Endodermal cell (in vitro differentiated cells): ENCODE results near the gene ARHGAP6. TPM values are rescaled to one million over a fixed set of nuclear protein-coding genes. Genes with fewer than 3 reads are reported as not detected.

Experiments
- DNase-seq: peaks from one replicate; pipeline ENCODE4 v3.0.0-alpha.2; 2017
- H3K27ac ChIP-seq: 2 replicates; pipeline ENCODE4 v1.5.1; 2013; ENCODE audit warnings: mild to moderate bottlenecking, low read depth, low read length, moderate library complexity
- H3K27me3 ChIP-seq: 2 replicates; pipeline ENCODE4 v1.6.1; 2013; ENCODE audit warnings: mild to moderate bottlenecking, low read length, moderate library complexity; ENCODE audit not compliant: insufficient read depth, control insufficient read depth, poor library complexity, severe bottlenecking
- H3K36me3 ChIP-seq: 2 replicates; pipeline ENCODE4 v1.7.0; 2013; ENCODE audit warnings: mild to moderate bottlenecking, low read length, moderate library complexity; ENCODE audit not compliant: control insufficient read depth, insufficient read depth
- H3K4me1 ChIP-seq: one replicate; pipeline ENCODE4 v1.7.0; 2013; ENCODE audit warnings: low read length; ENCODE audit not compliant: control insufficient read depth, insufficient read depth
- H3K4me3 ChIP-seq: 2 replicates; pipeline ENCODE4 v1.5.1; 2013; ENCODE audit warnings: mild to moderate bottlenecking, low read length, moderate library complexity
- H3K9ac ChIP-seq: 2 replicates; pipeline ENCODE4 v1.6.1; 2013; ENCODE audit warnings: mild to moderate bottlenecking, low read length, moderate library complexity; ENCODE audit not compliant: poor library complexity, severe bottlenecking; ENCODE audit errors: extremely low read depth
- H3K9me3 ChIP-seq: 2 replicates; pipeline ENCODE4 v1.6.1; 2013; ENCODE audit warnings: mild to moderate bottlenecking, low read length, moderate library complexity; ENCODE audit not compliant: control insufficient read depth
- H3K27ac Mint-ChIP-seq: 2 replicates; pipeline ENCODE4 v1.8.0; 2020; ENCODE audit warnings: mixed read lengths
- H3K27me3 Mint-ChIP-seq: 2 replicates; pipeline ENCODE4 v1.8.0; 2021; ENCODE audit warnings: mild to moderate bottlenecking, mixed read lengths; ENCODE audit not compliant: insufficient read depth
- H3K36me3 Mint-ChIP-seq: 2 replicates; pipeline ENCODE4 v1.8.0; 2020; ENCODE audit warnings: low read depth, mixed read lengths
- H3K4me1 Mint-ChIP-seq: 2 replicates; pipeline ENCODE4 v1.8.0; 2020; ENCODE audit warnings: mixed read lengths
- H3K4me3 Mint-ChIP-seq: 2 replicates; pipeline ENCODE4 v1.8.0; 2020; ENCODE audit warnings: mild to moderate bottlenecking, moderate library complexity, mixed read lengths
- H3K9me3 Mint-ChIP-seq: 2 replicates; pipeline ENCODE4 v1.8.0; 2020; ENCODE audit warnings: mild to moderate bottlenecking, mixed read lengths
- WGBS, 2 experiments: methylation state at CpG; one replicate each; pipeline versions ENCODE4 v1.1.5 to v1.1.7; 2013; ENCODE audit warnings: missing lambda C conversion rate in 2 of 2, mixed read lengths in 1 of 2; ENCODE audit not compliant: insufficient coverage in 1 of 2, insufficient read length in 1 of 2; 5-methylcytosine and 5-hydroxymethylcytosine counted together
- total RNA-seq, 2 donors: library from RNA; stranded (reverse); fragmentation: NEBNext Ultra II Directional in 1 of 2; extraction: Animal tissue kit (Norgen Biotek cat#: 25700) in 1 of 2; gene quantifications; 2 replicates in 1 of 2; 3 replicates in 1 of 2; pipeline ENCODE4 v1.2.1, GENCODE V29; 2021
- TF ChIP-seq, protein P1 (sequence below): fragments of 200-600 bp; sonication (generic); conservative IDR thresholded peaks from 2 replicates; pipeline ENCODE4 v1.5.0; 2021; ENCODE audit warnings: antibody characterized with exemption, mild to moderate bottlenecking

Gene ARHGAP6
- total RNA-seq, 2 donors from 2014 or later: 0.48 to 0.73 TPM

- Mint-ChIP-seq H3K4me3 (no peak overlapping the region), H3K27ac (no peak overlapping the region), H3K27me3 (peaks cover 3% of the 10 kb centered on the region), H3K4me1 (no peaks in the 10 kb centered on the region), H3K9me3 (peaks cover 46% of the 10 kb centered on the region), H3K36me3 (no peaks in the 10 kb centered on the region)
- Histone ChIP-seq H3K4me1 (no peaks in the 10 kb centered on the region), H3K27ac (no peak overlapping the region), H3K9ac (no peak overlapping the region), H3K9me3 (no peaks in the 10 kb centered on the region), H3K4me3 (no peak overlapping the region), H3K36me3 (no peaks in the 10 kb centered on the region), H3K27me3 (peaks cover 4% of the 10 kb centered on the region)
- no peak for DNase-seq
- WGBS, 2 experiments: 92 to 98% methylated on average over 2 to 4 of the region's 4 CpGs
- TF ChIP-seq, protein P1, sequence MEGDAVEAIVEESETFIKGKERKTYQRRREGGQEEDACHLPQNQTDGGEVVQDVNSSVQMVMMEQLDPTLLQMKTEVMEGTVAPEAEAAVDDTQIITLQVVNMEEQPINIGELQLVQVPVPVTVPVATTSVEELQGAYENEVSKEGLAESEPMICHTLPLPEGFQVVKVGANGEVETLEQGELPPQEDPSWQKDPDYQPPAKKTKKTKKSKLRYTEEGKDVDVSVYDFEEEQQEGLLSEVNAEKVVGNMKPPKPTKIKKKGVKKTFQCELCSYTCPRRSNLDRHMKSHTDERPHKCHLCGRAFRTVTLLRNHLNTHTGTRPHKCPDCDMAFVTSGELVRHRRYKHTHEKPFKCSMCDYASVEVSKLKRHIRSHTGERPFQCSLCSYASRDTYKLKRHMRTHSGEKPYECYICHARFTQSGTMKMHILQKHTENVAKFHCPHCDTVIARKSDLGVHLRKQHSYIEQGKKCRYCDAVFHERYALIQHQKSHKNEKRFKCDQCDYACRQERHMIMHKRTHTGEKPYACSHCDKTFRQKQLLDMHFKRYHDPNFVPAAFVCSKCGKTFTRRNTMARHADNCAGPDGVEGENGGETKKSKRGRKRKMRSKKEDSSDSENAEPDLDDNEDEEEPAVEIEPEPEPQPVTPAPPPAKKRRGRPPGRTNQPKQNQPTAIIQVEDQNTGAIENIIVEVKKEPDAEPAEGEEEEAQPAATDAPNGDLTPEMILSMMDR: no peak
Measured at GRCh38 chrX:11420851-11421250, 244.9 kb downstream of the ARHGAP6 start.

DNA sequence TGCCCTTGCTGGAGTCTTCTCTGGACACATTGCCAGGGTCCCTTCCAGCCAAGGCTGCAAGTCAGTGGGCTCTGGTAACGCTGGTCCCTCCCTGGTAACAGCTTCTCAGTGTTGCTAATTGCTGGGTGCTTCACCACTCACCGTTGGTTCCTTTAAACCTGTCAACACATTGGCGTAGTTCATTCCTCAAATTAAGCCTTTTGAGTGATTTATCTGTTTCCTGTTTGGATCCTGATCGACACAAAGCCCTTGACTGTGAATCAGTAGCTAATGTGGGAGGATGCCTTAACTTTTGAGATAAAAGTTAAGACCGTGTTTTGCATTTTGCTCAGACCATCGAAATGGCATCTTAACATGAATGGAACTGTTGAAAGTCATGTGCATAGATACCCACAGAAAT, 246.6 kb downstream of the ARHGAP6 start:
- Histone ChIP-seq H3K9ac (no peak overlapping the region), H3K27me3 (no peaks in the 10 kb centered on the region), H3K4me1 (no peaks in the 10 kb centered on the region), H3K9me3 (no peaks in the 10 kb centered on the region), H3K4me3 (no peak overlapping the region), H3K36me3 (no peaks in the 10 kb centered on the region), H3K27ac (no peak overlapping the region)
- H3K4me1 Mint-ChIP-seq: no peaks in the 10 kb centered on the region
- WGBS, 2 experiments: 80% methylated on average over 6 of the region's 6 CpGs; no CpG with 5 or more reads in 1 of the 2 experiments
- no peak overlapping the region for H3K27ac Mint-ChIP-seq
- DNase-seq: no peak
- H3K27me3 Mint-ChIP-seq: no peaks in the 10 kb centered on the region
- no peak overlapping the region for H3K4me3 Mint-ChIP-seq
- TF ChIP-seq, protein P1: no peak
- H3K36me3 Mint-ChIP-seq: no peaks in the 10 kb centered on the region
- H3K9me3 Mint-ChIP-seq: peaks cover 43% of the 10 kb centered on the region

DNA sequence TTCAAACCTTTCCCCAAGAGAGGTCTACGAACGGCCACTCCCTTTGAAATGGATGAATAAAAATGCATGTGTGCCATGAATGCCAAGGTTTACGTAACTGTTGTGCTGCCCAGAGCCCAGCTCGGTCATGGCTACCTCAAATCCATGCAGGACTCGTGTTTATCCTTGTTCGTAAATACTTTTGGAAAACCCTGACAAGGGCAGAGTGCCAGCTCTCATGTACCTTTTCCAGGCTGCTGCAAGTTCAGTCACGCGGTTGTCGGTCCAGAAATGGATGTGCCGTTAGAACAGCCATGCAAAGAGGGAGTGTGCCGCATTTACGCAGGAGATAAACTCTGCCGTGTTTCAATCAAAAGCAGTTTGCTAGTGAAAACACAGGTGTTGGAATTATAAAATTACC, 249.1 kb downstream of the ARHGAP6 start:
- Mint-ChIP-seq H3K4me1 (no peaks in the 10 kb centered on the region), H3K27ac (no peak overlapping the region), H3K36me3 (no peaks in the 10 kb centered on the region), H3K9me3 (peaks cover 34% of the 10 kb centered on the region), H3K27me3 (no peaks in the 10 kb centered on the region), H3K4me3 (no peak overlapping the region)
- TF ChIP-seq, protein P1: no peak
- H3K9ac ChIP-seq: no peak overlapping the region
- no peaks in the 10 kb centered on the region for H3K27me3 ChIP-seq
- H3K27ac ChIP-seq: no peak overlapping the region
- H3K9me3 ChIP-seq: no peaks in the 10 kb centered on the region
- H3K36me3 ChIP-seq: no peaks in the 10 kb centered on the region
- 95 to 100% methylated on average over 3 to 11 of the region's 13 CpGs for WGBS, 2 experiments
- DNase-seq: no peak
- H3K4me1 ChIP-seq: no peaks in the 10 kb centered on the region
- no peak overlapping the region for H3K4me3 ChIP-seq
